22Rv1 (cell line): ENCODE results near the gene CISH.

Source experiments
- CTCF ChIP-seq: fragments of 450-650 bp; IDR thresholded peaks from 2 replicates; pipeline ENCODE4 v1.5.1; 2017; ENCODE audit warnings: mild to moderate bottlenecking
- ZFX ChIP-seq: fragments of 450-650 bp; IDR thresholded peaks from 2 replicates; pipeline ENCODE4 v1.6.1; 2017; ENCODE audit warnings: antibody characterized with exemption, borderline replicate concordance

- TF ChIP-seq CTCF (no peak), ZFX (no peak)
Measured at GRCh38 chr3:50658831-50659230, 47.3 kb upstream of the CISH start.
